WTC11 (cell line): Measurements from ENCODE around the gene ZNF343. TPM values are rescaled to one million over a fixed set of nuclear protein-coding genes. Genes with fewer than 3 reads are reported as not detected.

Source experiments
- ATAC-seq: fragments of 200-7000 bp; cut with Tn5 transposase; 2 replicates; pipeline ENCODE4 v1.10.0; 2021; ENCODE audit warnings: mild to moderate bottlenecking, moderate library complexity
- CTCF ChIA-PET: fragments of 300-600 bp; sonication (Branson Sonifier 250); formaldehyde crosslinking; loops from one replicate; lab custom pipeline; 2021; ENCODE audit warnings: antibody characterized with exemption; lab: Charles Lee
- POLR2A ChIA-PET: fragments of 350-600 bp; sonication (Branson Sonifier 250); formaldehyde crosslinking; loops from one replicate; lab custom pipeline; 2021; ENCODE audit warnings: antibody characterized with exemption; lab: Charles Lee
- DNase-seq: peaks from one replicate; pipeline ENCODE4 v3.0.0; 2021; ENCODE audit warnings: low spot score
- H3K27ac Mint-ChIP-seq: 2 replicates; pipeline ENCODE4 v1.8.0; 2021; ENCODE audit warnings: mixed read lengths
- H3K27me3 Mint-ChIP-seq: 2 replicates; pipeline ENCODE4 v1.8.0; 2021; ENCODE audit warnings: low read depth, mild to moderate bottlenecking, moderate library complexity, mixed read lengths
- H3K36me3 Mint-ChIP-seq: 2 replicates; pipeline ENCODE4 v1.8.0; 2021; ENCODE audit warnings: mixed read lengths
- H3K4me1 Mint-ChIP-seq: 2 replicates; pipeline ENCODE4 v1.8.0; 2022; ENCODE audit warnings: mixed read lengths
- H3K4me3 Mint-ChIP-seq: 2 replicates; pipeline ENCODE4 v1.8.0; 2021; ENCODE audit warnings: mild to moderate bottlenecking, moderate library complexity, mixed read lengths
- H3K9me3 Mint-ChIP-seq: 2 replicates; pipeline ENCODE4 v1.8.0; 2021; ENCODE audit warnings: mixed read lengths
- CTCF ChIP-seq: fragments of 200-600 bp; IDR thresholded peaks from 2 replicates; pipeline ENCODE4 v1.8.0; 2022; ENCODE audit warnings: antibody characterized with exemption
- ESRRA ChIP-seq: sonication (generic); formaldehyde crosslinking; IDR thresholded peaks from 2 replicates; pipeline ENCODE4 v1.8.1; 2022; ENCODE audit warnings: mild to moderate bottlenecking, missing genetic modification reagents, borderline replicate concordance
- GABPB1 ChIP-seq: sonication (generic); formaldehyde crosslinking; IDR thresholded peaks from 2 replicates; pipeline ENCODE4 v1.8.1; 2023; ENCODE audit warnings: mild to moderate bottlenecking, missing genetic modification reagents
- GRHL2 ChIP-seq: fragments of 250-450 bp; sonication (Bioruptor Pico); IDR thresholded peaks from 2 replicates; pipeline ENCODE4 v1.8.0; 2022; ENCODE audit warnings: mild to moderate bottlenecking, moderate library complexity; ENCODE audit not compliant: insufficient replicate concordance, severe bottlenecking
- KAT7 ChIP-seq: sonication (generic); formaldehyde crosslinking; IDR thresholded peaks from 2 replicates; pipeline ENCODE4 v1.8.1; 2023; ENCODE audit warnings: missing genetic modification reagents, mild to moderate bottlenecking, borderline replicate concordance
- NFE2L1 ChIP-seq: sonication (generic); formaldehyde crosslinking; IDR thresholded peaks from 2 replicates; pipeline ENCODE4 v1.8.1; 2023; ENCODE audit warnings: missing genetic modification reagents
- NFYB ChIP-seq: sonication (generic); formaldehyde crosslinking; conservative IDR thresholded peaks from 2 replicates; pipeline ENCODE4 v1.8.0; 2022; ENCODE audit warnings: low read depth, missing genetic modification reagents
- NR1H2 ChIP-seq: sonication (generic); formaldehyde crosslinking; IDR thresholded peaks from 2 replicates; pipeline ENCODE4 v1.9.0; 2021; ENCODE audit warnings: mild to moderate bottlenecking, moderate library complexity, missing genetic modification reagents
- NR3C1 ChIP-seq: sonication (generic); formaldehyde crosslinking; conservative IDR thresholded peaks from 2 replicates; pipeline ENCODE4 v1.8.1; 2023; ENCODE audit warnings: low read depth, mild to moderate bottlenecking, missing genetic modification reagents
- RORB ChIP-seq: fragments of 250-450 bp; sonication (Bioruptor Pico); IDR thresholded peaks from 2 replicates; pipeline ENCODE4 v1.9.0; 2021; ENCODE audit warnings: mild to moderate bottlenecking
- SMAD4 ChIP-seq: sonication (generic); formaldehyde crosslinking; IDR thresholded peaks from 2 replicates; pipeline ENCODE4 v1.8.0; 2022; ENCODE audit warnings: mild to moderate bottlenecking, missing genetic modification reagents
- STAT6 ChIP-seq: sonication (generic); formaldehyde crosslinking; conservative IDR thresholded peaks from 2 replicates; pipeline ENCODE4 v1.8.1; 2023; ENCODE audit warnings: mild to moderate bottlenecking, low read depth, missing genetic modification reagents, moderate library complexity
- USF1 ChIP-seq: sonication (generic); formaldehyde crosslinking; IDR thresholded peaks from 2 replicates; pipeline ENCODE4 v1.8.0; 2022; ENCODE audit warnings: mild to moderate bottlenecking, missing genetic modification reagents
- ZNF219 ChIP-seq: sonication (generic); formaldehyde crosslinking; IDR thresholded peaks from 2 replicates; pipeline ENCODE4 v1.8.0; 2023; ENCODE audit warnings: missing genetic modification reagents, mild to moderate bottlenecking, borderline replicate concordance
- ZNF396 ChIP-seq: fragments of 250-450 bp; sonication (Bioruptor Pico); IDR thresholded peaks from 2 replicates; pipeline ENCODE4 v1.8.0; 2021; ENCODE audit warnings: mild to moderate bottlenecking, moderate library complexity, borderline replicate concordance
- ZNF671 ChIP-seq: fragments of 250-450 bp; sonication (Bioruptor Pico); IDR thresholded peaks from 2 replicates; pipeline ENCODE4 v1.8.0; 2021; ENCODE audit warnings: mild to moderate bottlenecking
- total RNA-seq: library from RNA; stranded (reverse); gene quantifications from 3 replicates; pipeline ENCODE4 v1.2.3, GENCODE V29; 2021
- TF ChIP-seq, protein P1 (sequence below): sonication (generic); formaldehyde crosslinking; IDR thresholded peaks from 2 replicates; pipeline ENCODE4 v1.8.0; 2022; ENCODE audit warnings: mild to moderate bottlenecking, missing genetic modification reagents
- TF ChIP-seq, protein P2 (sequence below): sonication (generic); formaldehyde crosslinking; IDR thresholded peaks from 2 replicates; pipeline ENCODE4 v1.8.0; 2022; ENCODE audit warnings: mild to moderate bottlenecking, missing genetic modification reagents
- TF ChIP-seq, protein P3 (sequence below): sonication (generic); formaldehyde crosslinking; IDR thresholded peaks from 2 replicates; pipeline ENCODE4 v1.8.1; 2023; ENCODE audit warnings: mild to moderate bottlenecking, moderate library complexity, missing genetic modification reagents

ZNF343 gene
- total RNA-seq, 1 experiment from 2014 or later, result 7.6 TPM

GRCh38 chr20:2542361-2542760 is 33.6 kb upstream of the ZNF343 start:
- DNase-seq (no peak), ATAC-seq (no peak)
- Mint-ChIP-seq H3K4me3 (no peak overlapping the region), H3K27me3 (peaks cover 27% of the 10 kb centered on the region), H3K4me1 (no peaks in the 10 kb centered on the region), H3K27ac (no peak overlapping the region), H3K36me3 (no peaks in the 10 kb centered on the region), H3K9me3 (no peaks in the 10 kb centered on the region)
- CTCF ChIA-PET, result no interaction called here
- TF ChIP-seq SMAD4, result no peak
- POLR2A ChIA-PET, result no interaction called here

- Mint-ChIP-seq H3K4me1 (no peaks in the 10 kb centered on the region), H3K4me3 (no peak overlapping the region), H3K36me3 (no peaks in the 10 kb centered on the region), H3K27ac (no peak overlapping the region), H3K27me3 (peaks cover 25% of the 10 kb centered on the region), H3K9me3 (no peaks in the 10 kb centered on the region)
- no peak for DNase-seq
- CTCF ChIA-PET, result no interaction called here
- ATAC-seq, result no peak
- POLR2A ChIA-PET, result no interaction called here
- TF ChIP-seq USF1 (CRISPR knock-in tag) (no peak), ZNF396 (CRISPR knock-in tag) (no peak), KAT7 (CRISPR knock-in tag) (no peak), NR1H2 (no peak), CTCF (no peak), NFYB (no peak), ZNF671 (CRISPR knock-in tag) (no peak), GRHL2 (CRISPR knock-in tag) (no peak), ZNF219 (CRISPR knock-in tag) (no peak)
- TF ChIP-seq, protein P1, sequence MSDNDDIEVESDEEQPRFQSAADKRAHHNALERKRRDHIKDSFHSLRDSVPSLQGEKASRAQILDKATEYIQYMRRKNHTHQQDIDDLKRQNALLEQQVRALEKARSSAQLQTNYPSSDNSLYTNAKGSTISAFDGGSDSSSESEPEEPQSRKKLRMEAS (CRISPR knock-in tag), result no peak
These were observed 33.2 kb upstream of the ZNF343 start for GRCh38 chr20:2541940-2542339.

- peaks cover 7% of the 10 kb centered on the region for H3K27me3 Mint-ChIP-seq
- H3K9me3 Mint-ChIP-seq, result no peaks in the 10 kb centered on the region
- DNase-seq (no peak), ATAC-seq (no peak)
- H3K4me3 Mint-ChIP-seq, result no peak overlapping the region
- ChIA-PET CTCF (interaction anchor here (0.6 to 1.7 kb wide), 4 partner anchors 14 to 1316 kb away, joined by 3 to 10 read pairs (median 4); no protein-coding TSS in a partner anchor), POLR2A (interaction anchor here (0.7 to 0.9 kb wide), 2 partner anchors 92 to 203 kb away, joined by 3 to 4 read pairs; no protein-coding TSS in a partner anchor)
- TF ChIP-seq, protein P1 (CRISPR knock-in tag), result no peak
- peaks cover 8% of the 10 kb centered on the region for H3K4me1 Mint-ChIP-seq
- no peak overlapping the region for H3K27ac Mint-ChIP-seq
- no peaks in the 10 kb centered on the region for H3K36me3 Mint-ChIP-seq
These were observed 30.4 kb upstream of the ZNF343 start for GRCh38 chr20:2538931-2539720.

DNA sequence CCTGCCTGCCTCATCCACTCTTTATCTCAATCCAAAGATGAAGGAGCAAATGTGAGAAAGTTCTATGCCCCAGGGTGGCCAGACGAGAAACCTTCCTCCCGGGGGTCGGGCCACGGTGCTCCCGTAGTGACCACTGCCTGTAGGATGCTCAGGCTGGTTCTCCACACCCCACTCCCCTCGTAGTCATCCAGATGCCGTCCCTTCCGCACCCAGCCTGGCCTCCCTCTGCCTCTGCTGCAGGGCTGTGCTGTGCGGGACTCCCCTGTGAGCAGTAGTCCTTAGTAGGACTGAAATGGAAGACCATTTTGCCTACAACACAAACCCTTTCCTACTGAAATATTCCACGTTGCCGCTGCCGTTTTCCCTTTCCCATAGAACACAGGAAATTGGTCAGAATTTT is 29.6 kb upstream of the ZNF343 start:
- Mint-ChIP-seq H3K27me3 (peaks cover 10% of the 10 kb centered on the region), H3K4me1 (peaks cover 14% of the 10 kb centered on the region), H3K4me3 (no peak overlapping the region), H3K36me3 (no peaks in the 10 kb centered on the region), H3K9me3 (no peaks in the 10 kb centered on the region), H3K27ac (no peak overlapping the region)
- ChIA-PET CTCF (interaction anchor here (0.8 kb wide), 1 partner anchor 14 kb away, joined by 3 read pairs; no protein-coding TSS in a partner anchor), POLR2A (no interaction called here)
- no peak for DNase-seq
- ATAC-seq, result no peak
- no peak for TF ChIP-seq ESRRA (CRISPR knock-in tag)
- TF ChIP-seq GABPB1 (CRISPR knock-in tag), result no peak
- no peak for TF ChIP-seq NFE2L1
- TF ChIP-seq, protein P2, sequence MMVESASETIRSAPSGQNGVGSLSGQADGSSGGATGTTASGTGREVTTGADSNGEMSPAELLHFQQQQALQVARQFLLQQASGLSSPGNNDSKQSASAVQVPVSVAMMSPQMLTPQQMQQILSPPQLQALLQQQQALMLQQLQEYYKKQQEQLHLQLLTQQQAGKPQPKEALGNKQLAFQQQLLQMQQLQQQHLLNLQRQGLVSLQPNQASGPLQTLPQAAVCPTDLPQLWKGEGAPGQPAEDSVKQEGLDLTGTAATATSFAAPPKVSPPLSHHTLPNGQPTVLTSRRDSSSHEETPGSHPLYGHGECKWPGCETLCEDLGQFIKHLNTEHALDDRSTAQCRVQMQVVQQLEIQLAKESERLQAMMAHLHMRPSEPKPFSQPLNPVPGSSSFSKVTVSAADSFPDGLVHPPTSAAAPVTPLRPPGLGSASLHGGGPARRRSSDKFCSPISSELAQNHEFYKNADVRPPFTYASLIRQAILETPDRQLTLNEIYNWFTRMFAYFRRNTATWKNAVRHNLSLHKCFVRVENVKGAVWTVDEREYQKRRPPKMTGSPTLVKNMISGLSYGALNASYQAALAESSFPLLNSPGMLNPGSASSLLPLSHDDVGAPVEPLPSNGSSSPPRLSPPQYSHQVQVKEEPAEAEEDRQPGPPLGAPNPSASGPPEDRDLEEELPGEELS (CRISPR knock-in tag), result no peak
- TF ChIP-seq NR3C1 (CRISPR knock-in tag), result no peak
- no peak for TF ChIP-seq STAT6 (CRISPR knock-in tag)
- no peak for TF ChIP-seq RORB (CRISPR knock-in tag)
- TF ChIP-seq, protein P3, sequence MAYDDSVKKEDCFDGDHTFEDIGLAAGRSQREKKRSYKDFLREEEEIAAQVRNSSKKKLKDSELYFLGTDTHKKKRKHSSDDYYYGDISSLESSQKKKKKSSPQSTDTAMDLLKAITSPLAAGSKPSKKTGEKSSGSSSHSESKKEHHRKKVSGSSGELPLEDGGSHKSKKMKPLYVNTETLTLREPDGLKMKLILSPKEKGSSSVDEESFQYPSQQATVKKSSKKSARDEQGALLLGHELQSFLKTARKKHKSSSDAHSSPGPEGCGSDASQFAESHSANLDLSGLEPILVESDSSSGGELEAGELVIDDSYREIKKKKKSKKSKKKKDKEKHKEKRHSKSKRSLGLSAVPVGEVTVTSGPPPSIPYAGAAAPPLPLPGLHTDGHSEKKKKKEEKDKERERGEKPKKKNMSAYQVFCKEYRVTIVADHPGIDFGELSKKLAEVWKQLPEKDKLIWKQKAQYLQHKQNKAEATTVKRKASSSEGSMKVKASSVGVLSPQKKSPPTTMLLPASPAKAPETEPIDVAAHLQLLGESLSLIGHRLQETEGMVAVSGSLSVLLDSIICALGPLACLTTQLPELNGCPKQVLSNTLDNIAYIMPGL (CRISPR knock-in tag), result no peak
